ENCODE data around the gene CMTM7.

CMTM7 gene

DNA sequence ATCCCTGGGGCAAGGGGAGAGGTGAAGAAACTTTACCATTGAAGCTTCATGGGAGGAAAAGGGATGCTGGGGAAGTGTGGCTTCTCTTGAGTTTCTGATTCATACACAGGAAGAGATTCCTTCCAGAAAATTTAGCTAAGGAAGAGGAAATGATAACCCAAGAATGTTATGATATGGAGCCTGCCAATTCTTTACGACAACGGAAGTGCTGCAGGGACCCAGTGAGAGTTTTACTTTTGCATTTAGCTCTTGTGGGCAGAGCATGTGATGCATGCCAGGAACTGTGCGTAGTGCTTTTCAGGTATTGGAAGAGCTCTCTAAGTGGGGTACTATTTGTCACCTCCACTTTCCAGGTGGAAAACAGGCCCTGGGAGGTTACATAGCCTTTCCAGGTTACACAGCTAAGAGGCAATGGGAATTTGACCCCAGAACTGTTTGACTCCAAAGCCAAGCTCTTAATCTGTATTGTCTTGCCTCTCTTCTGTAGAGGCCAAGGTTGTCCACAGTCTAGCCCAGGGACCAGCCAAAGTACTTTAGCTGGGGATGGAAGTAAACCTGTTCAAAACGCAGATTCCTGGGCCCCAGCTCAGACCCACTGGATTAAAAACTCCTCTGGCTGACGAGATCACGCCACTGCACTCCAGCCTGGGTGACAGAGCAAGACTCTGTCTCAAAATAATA lies 23.0 kb downstream of the CMTM7 start:
- no peak for DNase-seq (ENCODE audit: low read depth)

- DNase-seq (ENCODE audit: low read depth): no peak
Observed at GRCh38 chr3:32419742-32420125, 28.1 kb downstream of the CMTM7 start.

DNA sequence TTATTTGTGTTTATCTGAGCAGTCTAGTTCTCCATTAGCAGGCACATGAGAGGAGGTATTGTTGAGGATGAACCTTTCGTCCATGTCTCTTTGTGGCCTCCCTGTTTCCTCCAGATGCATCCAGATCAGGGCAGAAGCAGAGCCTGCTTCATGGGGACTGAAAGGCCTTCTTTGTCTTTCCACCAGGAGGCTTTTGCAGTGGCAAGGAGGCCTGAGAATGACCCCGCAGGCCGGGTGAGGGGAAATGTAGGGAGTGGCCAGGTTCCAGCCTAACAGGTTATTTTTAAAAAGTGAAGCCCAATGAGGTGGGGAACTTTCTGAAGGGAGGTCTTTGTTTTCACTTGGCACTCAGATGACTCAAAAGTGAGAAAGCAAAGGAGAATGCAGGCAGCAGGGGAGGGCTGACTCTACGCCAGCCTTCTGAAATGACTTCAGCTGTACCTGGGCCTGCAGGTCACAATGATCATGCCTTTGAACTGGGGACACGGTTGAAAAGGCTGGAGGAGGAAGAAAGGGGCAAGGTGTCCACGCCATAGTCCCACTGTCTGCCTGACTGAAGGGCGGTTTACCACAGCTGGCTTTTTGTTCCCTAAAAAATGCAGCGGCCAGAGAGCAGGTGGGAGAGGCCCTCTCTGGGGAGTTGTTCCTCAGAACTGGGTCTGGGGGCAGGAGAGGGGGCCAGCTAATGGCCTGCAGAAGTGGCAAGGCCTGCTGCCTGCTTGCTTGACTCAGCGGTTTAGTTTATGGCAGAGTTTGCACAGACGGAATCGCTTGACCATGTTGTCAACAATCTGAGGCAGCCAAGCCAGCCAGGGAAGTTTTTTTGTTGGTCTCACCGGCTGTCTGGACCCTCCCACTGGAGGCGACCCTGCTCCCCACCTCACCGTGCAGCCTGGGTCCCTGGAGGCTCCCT lies 28.7 kb downstream of the CMTM7 start:
- no peak for DNase-seq (ENCODE audit: low read depth)

GRCh38 chr3:32421185-32421584 lies 29.5 kb downstream of the CMTM7 start:
- no peak for DNase-seq (ENCODE audit: low read depth)

- DNase-seq (ENCODE audit: low read depth): no peak
Observed at GRCh38 chr3:32421991-32422859, 30.6 kb downstream of the CMTM7 start.

GRCh38 chr3:32422943-32423342 lies 31.3 kb downstream of the CMTM7 start:
- no peak for DNase-seq (ENCODE audit: low read depth)

- DNase-seq (ENCODE audit: low read depth): no peak
Observed at GRCh38 chr3:32423534-32423933, 31.9 kb downstream of the CMTM7 start.

- no peak for DNase-seq (ENCODE audit: low read depth)
Observed at GRCh38 chr3:32423956-32424557, 32.4 kb downstream of the CMTM7 start.

DNA sequence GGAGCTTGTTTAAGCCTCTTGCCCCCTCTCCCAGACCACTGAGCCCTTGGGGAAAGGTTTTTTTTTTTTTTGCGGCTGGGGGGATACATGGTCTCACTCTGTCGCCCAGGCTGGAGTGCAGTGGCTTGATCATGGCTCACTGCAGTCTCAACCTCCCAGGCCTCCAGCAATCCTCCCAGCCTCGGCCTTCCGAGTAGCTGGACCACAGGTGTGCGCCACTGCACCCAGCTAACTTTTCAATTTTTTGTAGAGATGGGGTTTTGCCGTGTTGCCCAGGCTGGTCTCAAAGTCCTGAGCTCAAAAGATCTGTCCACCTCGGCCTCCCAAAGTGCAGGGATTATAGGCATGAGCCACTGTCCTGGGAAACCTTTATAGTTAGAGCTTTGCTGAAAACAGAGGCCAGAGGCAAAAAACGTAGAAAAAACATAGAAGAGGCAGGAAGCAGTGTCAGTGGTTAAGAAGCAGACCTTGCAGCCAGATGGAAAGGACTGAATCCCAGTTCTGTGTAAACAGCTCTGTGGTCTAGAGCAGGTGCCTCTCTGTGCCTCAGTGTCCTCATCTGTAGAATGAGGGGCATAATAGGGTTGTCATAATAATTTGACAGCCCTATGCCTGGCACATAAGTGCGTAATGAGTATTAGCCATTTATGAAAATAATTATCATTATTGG lies 33.1 kb downstream of the CMTM7 start:
- DNase-seq (ENCODE audit: low read depth): no peak

- DNase-seq (ENCODE audit: low read depth): no peak
Observed at GRCh38 chr3:32428092-32429068, 36.7 kb downstream of the CMTM7 start.

- DNase-seq (ENCODE audit: low read depth): no peak
Observed at GRCh38 chr3:32430900-32431299, 39.2 kb downstream of the CMTM7 start.

GRCh38 chr3:32431481-32431880 lies 39.8 kb downstream of the CMTM7 start:
- no peak for DNase-seq (ENCODE audit: low read depth)

DNA sequence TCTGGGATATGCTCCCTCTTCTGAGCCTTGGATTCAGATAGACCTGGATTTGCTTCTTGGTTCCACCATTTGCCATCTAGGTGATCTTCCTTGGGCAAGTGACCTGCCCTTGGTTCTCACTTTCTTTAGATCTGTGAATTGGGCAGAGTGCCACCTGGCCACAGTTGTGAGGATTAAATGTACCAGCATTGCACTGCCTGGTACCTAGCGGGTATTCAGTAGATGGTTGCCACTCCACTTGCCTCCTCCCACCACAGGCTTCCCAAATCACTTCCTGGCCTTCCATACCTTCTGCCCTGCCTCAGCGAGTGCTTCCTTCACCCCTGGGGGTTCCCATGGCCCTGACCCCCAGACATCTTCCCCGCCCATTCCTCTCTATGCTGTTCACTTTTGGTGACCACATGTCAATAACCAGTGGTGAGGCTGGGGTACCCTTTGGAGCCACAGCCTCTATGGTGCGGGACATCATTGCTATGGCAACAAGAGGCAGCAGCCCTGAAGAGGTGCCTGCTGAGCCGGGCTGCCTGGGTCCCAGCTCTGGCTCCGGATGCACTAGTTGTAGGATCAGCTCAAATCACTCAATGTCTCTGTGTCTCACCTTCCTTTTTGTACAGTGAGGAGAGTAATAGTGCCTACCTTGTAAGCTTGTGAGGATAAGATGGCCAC lies 40.5 kb downstream of the CMTM7 start:
- no peak for DNase-seq (ENCODE audit: low read depth)

DNA sequence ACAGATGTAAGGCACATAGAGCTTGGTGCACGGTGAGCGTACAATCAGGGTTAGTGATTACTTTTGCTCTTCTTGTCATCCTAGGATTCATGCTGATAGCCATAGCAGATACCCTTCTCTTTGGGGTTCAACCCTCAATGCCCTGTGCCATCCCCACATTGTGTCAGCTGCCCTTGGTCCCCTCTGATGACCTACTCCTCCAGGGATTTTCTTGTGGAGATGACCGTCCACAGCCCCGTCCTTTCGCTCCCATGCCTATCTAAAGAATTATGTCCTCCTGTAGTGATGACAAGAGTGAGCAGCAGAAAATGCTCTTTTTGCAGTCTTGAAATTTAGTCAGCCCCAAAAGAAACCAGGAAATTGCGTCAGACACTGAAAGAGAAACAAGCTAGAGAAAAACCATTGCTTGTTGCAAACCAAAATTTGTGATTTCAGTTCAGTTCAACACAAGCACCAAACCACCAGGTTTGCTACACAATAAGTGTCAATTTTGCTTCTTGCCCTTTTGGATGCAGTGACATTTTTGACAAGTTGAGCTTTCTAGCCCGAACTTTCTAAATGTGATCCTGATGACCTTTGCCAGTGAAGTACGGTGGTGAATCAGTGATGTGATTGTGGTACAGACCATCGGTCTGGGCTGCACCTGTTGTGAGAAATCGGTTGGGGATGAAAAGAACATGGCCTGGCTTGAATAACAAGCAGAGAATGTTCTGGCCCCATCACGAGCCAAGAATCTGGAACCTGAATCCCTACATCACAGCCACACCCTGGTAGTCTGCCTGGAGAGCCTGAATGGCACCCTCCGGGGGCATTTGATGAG lies 41.3 kb downstream of the CMTM7 start:
- no peak for DNase-seq (ENCODE audit: low read depth)

- DNase-seq (ENCODE audit: low read depth): no peak
Observed at GRCh38 chr3:32434206-32434605, 42.6 kb downstream of the CMTM7 start.

- DNase-seq (ENCODE audit: low read depth): no peak
Observed at GRCh38 chr3:32435911-32436815, 44.5 kb downstream of the CMTM7 start.

DNA sequence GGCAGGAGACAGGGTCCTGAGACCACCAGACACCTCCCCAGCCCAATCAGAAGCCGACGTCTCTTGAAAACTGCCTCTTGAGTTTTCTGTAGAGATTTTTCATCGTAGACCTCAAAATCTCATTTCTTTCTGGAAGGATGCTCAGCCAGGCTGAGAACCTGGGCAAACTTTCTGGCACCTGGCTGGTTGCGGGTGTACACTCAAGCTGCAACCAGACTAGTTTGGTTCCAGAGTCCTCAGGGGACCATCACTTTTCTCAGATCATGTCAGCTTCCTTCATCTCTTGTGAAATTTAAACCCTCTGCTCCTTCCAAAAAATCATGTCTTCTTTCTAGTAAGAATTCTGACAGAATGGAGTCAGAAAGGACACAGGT lies 45.1 kb downstream of the CMTM7 start:
- no peak for DNase-seq (ENCODE audit: low read depth)

- DNase-seq (ENCODE audit: low read depth): no peak
Observed at GRCh38 chr3:32437896-32438295, 46.2 kb downstream of the CMTM7 start.
